Epidermal melanocyte (primary cell): ENCODE measurements around the gene RAP1A.
"Not testable (repeated sequence)": the region's sequence is repeated elsewhere in the genome, so short reads cannot be mapped to it uniquely, and the experiment has no call there.

Experiments used
- DNase-seq: peaks from one replicate; pipeline ENCODE4 v3.0.0; 2011; ENCODE audit warnings: low spot score; ENCODE audit not compliant: insufficient read length

RAP1A gene

DNA sequence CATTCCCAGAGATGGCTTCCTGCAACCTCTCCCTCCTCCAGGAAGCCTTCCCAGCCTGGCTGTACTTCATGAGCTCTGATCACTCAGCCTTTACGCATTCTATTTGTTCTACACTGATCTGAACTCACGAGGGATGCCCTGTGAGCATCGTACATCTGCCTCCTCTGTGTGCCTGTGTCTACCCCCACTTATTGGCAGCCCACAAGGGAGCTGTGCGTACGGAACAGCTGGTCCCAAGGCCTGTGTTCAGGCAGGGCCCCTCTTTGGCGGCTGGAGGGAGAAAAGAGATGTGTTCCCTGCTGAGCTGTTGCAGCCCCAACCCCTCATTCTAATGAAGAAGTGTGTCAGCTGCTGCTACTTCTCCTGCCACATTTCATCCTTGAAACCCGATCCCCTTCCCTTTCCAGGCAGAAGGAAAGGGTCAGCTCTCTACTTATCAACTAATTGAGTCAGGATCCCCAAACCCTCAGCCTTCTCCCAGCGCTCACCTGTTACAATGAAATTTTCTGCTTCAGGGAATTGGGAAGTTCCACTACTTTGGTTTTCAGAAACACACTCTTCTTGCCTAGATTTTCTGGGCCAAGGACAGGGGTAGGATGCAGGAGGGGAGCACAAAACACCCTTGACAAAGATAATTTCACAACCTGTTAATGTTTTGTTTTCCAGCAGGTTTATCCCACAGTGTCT is 116.4 kb downstream of the RAP1A start:
- no peak for DNase-seq

DNA sequence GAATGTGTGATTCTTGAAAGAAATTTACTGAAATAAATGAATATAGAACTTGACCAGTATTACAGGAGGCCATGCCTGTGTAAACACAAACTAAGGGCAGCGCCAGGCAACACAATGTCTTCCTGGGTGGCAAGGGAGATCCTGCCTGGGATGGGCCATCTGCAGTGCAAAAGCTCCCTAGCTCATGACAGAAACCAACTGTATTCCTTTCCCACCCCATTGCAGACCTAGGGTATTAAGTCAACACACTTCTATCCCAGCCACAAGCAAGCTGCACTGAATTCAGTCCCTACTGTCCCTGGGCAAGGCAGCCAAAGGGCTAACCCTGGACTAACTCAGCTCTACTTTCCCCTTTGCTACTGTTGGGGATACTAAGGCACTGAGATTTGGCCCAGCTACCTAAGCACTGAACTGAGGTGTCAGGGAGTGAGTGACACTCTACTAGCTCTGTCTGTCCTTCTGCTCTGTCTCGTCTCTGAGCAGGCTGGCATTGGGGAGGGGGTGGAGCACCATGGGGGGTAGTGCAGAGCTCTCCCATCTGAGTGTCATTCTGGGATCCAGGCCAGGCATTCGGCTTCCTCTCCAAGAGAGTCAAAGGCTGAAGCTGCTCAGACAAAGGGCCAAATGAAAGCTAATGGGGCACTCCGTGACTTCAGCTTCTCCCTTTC is 117.1 kb downstream of the RAP1A start:
- no peak for DNase-seq

DNA sequence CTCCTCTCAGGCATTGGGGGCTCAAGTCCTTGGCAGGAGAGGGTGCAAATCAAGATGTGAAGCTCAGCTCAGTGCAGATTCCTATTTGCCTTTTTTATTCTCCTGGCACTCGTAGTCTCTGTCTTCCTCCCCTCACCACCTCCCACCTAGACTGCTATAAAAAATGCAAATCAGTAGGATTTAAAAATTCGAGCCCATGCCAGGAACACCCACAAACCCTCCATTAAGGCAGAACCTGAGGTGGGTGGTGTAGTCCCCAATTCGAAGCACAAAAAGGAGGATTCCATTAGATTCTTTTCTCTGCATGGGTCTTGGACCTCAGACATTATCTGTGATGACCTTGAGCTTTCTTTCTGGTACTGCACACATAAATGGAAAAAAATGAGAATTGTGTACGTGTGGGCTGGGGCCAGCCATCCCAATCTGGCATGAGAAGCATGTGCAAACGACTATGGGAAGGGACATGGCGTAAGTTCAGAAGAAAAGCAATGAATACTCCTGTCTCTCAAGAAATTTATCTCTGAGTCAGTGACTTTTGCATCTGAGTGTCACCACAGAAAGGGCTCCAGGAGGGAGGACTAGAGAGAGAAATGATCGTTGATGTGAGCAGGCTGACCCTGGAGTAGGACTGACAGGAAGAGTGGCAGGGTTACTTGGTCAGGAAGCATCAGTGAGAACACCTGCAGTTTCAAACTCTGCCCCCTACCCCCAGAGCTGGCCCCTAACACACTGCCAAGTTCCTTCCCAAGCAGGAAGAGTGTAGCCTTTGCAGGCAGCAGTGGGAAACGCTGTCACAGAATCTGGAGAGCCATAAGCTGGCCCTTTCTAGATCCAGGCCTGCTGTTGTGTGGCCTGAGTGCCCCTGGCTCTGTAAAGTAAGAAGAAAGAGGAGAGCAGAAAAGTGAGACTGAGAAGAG is 117.9 kb downstream of the RAP1A start:
- DNase-seq, result no peak

DNA sequence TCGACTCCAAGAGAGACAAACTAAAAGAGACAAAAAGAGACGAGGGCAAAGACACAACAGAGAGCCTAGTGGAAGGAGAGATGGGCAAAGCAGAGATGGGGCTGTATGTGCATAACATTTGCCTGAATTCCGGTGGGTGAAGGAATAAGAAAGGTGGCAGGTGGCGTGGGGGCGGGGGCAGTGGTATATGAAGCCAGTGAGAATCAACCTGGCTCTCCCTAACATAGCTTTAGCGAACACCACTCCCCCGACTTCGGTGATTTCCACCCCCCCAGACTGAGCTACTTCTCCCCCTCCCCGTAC is 118.5 kb downstream of the RAP1A start:
- DNase-seq, result no peak

DNA sequence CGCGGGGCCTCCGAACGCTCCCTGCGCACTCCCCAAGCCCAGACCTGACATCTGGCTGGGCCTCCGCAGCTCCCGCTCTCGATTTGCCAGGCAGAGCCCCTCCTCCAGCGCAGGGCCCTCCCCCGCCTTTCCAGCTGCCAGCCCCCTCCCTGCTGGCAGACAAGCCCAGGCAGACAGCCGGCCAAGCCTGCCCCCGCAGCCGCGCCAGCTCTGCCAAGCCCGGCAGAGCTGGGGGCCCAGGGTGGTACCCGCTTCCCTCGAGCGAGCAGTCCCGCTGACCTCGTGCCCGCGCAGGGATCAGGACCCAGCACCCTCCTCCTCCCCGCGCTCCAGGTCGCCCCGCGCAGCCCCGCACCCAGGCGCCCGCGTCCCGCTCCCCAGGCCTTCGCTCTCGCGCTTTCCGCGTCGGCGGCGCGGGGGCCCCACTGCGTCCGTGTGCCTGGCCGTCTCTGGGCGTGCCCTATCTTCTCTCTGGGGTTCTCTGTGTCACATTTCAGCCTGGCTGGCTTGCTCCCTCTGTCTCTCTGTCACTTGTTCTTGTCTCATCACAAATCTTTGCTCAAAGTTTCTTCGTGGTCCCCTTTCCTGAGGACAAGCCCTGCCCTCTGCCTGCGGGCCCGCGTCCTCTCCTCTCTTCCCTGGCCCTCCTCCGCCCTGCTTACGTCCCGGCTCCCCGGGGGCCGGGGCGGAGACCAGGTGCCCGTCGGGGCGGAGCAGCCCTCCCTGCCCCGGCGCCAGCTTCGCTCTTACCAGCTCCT is 119.0 kb downstream of the RAP1A start:
- DNase-seq, result no peak

DNA sequence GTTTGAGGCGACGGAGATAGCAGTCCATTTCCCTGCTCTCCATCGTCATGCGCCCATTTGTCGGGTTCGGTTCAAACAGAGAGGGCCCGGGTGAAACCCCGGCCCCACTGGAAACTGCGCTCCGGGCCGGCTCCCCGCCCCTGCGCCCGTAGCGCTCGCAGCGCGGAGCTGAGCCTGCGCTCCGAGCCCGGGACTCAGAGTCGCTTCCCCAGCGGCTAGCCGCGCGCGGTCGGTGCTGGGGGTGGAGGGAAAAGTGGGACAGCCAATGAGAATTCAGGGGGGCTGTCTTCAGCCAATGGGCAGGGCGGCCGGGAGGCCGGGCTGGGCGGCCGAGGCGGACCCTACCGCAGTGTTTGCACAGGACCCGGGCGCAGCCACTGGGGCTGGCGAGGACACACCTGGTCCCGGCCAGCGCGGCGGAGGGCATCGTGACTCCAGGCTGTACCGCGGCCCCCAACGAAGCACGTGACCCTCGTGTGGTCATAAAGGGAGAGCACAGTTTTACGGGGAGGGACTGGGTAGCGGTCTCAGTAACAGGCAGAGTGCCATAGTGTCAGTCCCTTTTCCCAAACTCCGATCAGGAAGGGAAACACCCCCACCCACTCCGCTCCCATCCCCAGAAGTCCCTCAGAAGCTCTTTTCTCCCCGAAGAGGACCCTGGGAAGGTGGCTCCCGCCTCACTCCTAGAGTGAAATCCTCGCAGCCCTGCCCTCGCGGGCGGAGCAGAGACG is 119.8 kb downstream of the RAP1A start, which contains the start of gene INKA2:
INKA2 (minus strand) TSS at position 202 of the 731 bp plus-strand sequence; CDS start at position 49, 153 bp downstream.
- no peak for DNase-seq

DNA sequence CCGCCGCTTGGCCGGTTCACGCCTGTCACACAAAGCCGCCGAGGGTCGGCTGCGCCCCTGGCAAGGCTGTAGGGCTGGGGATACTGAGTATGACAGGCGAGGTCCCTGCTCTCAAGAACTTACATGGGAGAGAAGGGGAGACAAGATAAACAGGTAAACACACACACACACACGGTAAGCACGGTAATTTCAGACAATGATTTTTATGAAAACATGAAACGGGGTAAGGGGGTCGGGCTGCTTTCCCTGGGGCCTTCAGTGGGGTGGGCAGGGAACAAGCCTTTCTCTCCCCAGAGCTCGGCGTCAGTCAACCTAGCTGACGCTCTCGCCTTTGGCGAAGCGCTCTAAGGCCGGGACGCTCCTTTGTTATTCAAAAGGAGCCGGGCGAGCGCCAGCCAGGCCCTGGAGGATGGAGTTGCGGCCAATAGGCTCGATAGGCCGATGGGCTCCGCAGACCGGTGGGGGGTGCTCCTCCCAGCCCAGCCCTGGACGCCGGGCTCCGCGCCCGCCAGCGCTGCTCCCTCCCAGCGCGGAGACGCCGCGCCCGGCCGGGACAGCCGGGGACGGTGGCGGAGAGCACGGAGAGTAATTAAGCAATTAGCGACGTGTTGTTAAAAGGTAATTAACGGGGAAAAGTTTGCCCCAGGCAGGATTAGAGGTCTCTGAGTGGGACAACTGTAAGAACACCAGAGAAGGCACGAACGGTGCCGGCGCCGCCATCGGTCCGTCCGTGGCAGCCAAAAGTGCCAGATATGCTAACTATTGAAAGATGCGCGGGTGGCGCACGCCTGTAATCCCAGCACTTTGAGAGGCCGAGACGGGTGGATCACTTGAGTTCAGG is 120.6 kb downstream of the RAP1A start:
- DNase-seq, result no peak

DNA sequence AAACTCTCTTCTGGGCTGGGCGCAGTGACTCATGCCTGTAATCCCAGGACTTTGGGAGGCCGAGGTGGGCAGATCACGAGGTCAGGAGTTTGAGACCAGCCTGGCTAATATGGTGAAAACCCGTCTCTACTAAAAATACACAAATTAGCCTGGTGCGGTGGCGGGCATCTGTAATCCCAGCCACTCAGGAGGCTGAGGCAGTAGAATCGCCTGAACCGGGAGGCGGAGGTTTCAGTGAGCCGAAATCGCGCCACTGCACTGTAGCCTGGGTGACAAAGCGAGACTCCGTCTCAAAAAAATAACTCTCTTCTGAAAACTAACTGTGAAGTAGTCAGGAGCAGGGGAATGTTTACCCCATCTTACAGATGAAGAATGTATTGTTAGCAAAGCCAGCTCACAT is 122.7 kb downstream of the RAP1A start:
- DNase-seq, result not testable (repeated sequence)

DNA sequence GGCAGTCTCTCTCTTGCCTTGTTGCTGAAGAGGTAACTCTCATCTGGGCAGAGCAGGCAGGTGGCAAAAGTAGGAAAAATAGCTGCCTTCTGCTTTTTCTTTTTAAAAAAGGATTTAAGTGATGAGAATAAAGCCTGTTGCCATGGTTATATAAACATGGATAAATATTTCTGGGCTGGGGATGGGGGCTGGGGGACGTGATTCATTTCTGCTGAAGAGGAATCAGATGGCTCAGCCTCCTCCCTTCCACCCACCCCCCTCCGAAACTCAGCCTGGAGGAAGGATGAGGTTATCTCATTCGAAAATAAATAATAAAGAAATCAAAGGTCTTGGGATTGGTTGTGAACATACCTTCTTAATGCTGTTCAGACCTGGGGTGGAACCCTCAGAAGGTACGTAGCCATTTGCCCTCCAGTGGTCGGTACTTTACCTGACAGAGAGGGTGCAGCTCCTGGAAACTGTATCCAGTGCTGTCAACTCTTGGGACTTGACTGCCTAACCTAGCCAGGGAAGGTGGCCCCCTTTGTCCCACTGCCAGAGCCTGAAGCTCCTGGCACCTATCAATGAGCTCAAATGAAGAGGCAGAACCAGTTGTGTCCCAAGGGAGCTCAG is 123.5 kb downstream of the RAP1A start:
- no peak for DNase-seq

DNA sequence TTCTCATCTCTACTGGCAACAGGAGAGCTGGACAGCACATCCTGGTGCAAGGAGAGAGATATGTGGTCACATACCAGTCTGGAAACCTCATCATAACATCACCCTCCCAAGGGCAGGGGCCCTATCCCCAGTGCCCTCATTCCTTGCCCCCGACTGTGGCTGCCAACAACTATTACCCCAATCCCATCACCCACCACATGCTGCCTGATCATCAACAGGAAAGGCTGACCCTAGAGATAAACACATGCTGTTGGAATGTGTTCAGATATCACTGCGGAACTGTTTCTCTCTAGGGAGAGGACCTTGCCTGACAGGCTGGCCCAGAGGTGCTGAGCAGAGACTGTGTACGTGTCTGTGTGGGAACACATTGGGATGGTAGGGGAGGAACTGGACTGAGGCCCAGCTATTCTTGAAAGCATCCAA is 124.1 kb downstream of the RAP1A start:
- DNase-seq, result no peak

DNA sequence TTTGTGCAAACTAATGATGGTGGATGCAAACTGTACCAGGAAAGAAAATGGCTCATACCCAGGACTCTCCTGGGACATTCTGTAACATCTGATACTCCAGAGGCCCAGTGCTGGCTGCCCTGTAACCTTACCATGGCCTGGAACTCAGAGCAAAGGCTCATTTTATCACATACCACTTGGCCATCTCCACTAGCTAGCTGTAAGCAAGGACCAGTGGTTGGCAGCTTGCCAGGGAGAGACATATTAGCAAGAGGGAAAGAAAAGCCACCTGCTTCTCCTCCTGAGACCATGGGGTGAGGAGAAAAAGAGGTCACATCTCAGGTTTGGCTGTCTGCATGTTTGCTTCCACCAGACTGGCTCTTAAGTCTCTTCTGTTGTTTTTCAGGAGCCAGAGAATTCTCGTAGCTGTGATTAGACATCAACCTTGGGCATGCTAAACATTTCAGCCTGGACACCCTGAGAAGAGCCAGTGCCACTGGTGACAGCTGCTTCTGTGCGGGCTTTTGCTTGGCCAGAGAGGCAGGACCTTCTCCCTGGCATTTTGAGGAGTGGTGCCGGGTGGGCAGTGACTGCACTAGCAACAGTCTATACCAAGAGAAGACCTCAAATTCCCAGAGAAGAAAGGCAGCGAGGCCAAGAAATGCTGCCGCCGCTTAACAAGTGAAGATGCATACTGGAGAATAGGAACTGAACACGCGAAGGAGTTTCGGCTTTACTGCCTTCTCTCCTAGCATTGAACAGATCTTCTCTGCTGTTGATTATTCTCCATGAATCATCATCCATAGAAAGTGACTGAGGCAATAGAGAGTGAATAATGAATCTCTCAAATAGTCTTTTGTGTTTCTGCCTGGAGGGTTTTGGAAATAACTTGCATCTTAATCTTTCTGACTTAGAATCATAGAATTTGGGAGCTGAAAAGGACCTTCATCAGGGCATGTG is 126.4 kb downstream of the RAP1A start:
- no peak for DNase-seq

DNA sequence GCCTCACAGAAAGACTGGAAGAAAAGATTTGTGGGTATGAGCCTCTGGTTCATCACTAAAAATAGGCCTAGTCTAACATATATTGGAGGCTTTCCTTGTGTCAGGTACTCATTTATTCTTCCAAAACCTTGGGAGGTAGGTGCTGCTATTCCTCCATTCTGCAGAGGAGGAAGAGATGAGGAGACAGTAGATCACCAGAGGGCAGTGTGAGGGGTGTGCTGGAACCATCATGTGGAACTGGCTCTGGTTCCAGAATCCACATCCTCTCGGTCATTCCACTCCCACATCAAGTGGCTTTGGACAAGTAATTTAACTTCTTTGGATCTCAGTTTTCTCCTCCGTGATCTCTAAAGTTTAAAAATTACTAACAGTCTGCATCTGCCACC is 127.0 kb downstream of the RAP1A start:
- no peak for DNase-seq

DNA sequence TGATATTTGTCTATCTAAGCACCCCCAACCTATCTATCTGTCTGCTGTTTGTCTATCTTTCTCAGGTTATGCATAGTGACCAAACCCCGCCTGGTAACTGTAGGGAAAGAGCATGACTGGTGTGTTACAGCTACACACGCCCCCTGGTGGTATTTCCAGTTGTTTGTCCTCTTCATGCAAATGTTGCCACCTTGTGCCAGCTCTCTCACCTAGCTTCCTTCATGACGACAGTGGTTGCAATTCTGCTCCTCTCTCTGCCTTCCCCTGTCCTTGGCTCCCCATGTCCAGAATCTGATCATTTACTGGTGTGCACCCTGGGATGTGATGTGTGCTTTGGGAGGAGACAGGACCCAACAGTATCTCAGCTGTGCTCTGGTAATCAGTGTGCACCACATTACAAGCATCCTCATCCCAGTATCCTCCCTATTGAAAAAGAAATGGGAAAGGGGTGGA is 127.7 kb downstream of the RAP1A start:
- no peak for DNase-seq

DNA sequence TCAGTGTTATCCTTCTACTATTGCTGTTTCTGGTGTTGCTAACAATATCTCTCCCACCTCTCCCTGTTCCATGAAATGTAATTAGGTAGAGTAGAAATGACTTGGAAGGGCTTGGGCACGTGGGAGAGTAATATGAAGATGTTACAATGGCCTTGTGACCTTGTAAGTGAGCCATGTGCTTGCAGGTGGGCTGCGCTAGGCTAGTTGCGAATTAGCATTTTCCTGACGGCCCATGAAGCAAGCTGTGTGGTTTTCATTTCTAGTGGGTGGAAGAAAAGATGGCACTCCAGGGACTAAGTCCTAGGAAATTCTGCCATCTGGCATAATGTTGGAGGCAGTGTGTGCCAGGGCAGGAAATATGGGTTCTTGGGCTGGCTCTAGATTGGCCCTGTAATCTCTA is 128.4 kb downstream of the RAP1A start:
- no peak for DNase-seq

DNA sequence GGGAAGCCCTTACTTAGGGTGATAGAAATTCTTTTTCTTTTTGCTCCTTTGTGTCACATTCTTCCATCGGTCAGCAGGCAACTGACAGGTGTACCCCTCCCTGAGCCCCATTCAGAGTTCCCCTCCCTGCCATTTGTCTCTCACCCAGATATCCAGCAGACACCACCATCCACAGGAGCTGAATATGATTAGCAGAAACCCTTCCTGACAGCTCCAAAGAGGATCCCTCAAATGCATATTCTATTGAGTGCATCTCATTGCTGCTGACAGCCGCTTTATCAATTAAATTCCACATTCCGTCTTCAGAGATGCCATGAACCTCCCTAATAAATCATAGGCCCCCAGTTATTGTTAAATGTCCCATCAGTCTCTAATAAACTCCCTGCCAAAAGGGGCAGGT is 130.0 kb downstream of the RAP1A start:
- DNase-seq, result no peak

DNA sequence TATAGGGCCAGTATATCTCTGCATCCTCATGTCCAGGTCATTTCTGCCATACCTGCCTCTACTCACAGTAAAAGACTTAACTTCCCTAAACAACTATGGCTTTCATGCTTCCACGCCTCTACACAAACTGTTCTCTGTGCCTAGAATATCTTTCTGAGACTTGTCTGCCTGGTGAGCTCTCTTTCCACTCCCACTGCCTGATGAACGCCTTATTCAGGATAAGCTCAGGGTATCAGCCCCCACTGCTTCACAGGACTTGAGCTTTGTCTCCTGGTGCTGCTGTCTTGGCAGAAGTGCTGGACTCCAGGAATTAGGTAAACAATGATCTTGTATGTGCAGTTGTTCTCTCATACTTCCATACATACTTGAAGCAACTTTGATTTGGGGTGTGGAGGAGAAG is 131.3 kb downstream of the RAP1A start:
- no peak for DNase-seq

DNA sequence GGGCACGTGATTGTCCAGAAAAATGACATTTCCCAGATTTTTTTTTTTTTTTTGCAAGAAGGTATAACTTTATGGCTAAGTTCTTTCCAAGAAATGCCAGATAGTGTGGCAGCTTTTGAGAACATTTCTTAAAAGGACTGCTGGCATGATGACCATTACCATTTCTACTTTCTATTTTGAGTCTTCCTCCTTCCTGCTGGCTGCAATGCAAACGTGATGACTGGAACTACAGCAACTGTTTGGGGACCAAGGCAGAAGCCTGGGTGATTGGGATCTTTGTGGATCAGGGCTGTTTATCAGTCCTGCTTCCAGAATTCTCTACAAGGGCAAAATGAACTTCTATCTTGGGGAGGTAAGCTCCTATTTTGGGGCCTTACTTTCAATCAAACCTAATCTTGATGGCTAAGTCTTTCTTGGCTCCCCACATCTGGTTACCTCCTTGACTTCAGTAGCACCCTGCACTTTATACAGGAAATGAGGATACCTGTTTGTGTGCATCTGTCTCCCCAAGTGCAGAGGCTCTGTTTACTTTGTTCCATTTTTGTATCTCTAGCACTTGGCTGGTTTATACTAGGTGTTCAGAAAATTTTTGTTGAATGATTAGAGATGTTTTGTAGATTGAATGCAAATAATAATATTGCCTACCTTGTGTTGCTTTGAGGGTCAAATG is 132.5 kb downstream of the RAP1A start:
- DNase-seq, result no peak

DNA sequence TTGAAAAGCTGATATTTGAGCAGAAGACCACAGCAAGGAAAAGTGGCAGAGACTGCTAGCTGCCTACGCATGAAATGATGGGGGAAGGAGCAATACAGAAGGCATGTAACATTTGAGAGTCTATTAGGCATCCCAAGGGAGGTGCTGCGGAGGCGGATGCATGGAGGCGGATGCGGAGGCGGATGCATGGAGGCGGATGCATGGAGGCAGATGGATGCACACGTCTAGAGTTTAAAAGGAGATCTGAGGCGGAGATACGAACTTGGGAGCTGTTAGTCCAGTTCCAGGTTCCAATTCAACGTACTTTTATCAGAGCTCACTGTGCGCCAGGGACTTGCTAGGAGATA is 135.4 kb downstream of the RAP1A start:
- DNase-seq, result no peak
